CD4-positive, alpha-beta T cell (primary cell): ENCODE results near the gene PDE8A. TPM values are rescaled to one million over a fixed set of nuclear protein-coding genes. Genes with fewer than 3 reads are reported as not detected.

Experiments
- ATAC-seq: fragments of 200-7000 bp; cut with Tn5 transposase; one replicate; pipeline ENCODE4 v1.10.0; 2022; ENCODE audit warnings: mild to moderate bottlenecking; ENCODE audit not compliant: poor library complexity
- CTCF ChIA-PET: fragments of 350-600 bp; sonication (Branson Sonifier 250); formaldehyde crosslinking; loops from one replicate; lab custom pipeline; 2021; ENCODE audit warnings: antibody characterized with exemption, inconsistent platforms; lab: Charles Lee
- POLR2A ChIA-PET: fragments of 350-600 bp; sonication (Branson Sonifier 250); formaldehyde crosslinking; loops from one replicate; lab custom pipeline; 2021; ENCODE audit warnings: antibody characterized with exemption, inconsistent platforms; lab: Charles Lee
- DNase-seq, 14 experiments: peaks; one replicate each; pipeline ENCODE4 v3.0.0-alpha.2; 2013 to 2020; ENCODE audit warnings: mixed read lengths in 2 of 14
- H3K27ac ChIP-seq, 2 donors: one replicate each; pipeline versions ENCODE4 v1.5.1 to v1.7.0; 2013; ENCODE audit warnings: low read length in 2 of 2, low read depth in 1 of 2, mild to moderate bottlenecking in 1 of 2
- H3K27me3 ChIP-seq, 2 experiments: 1 replicate in 1 of 2; 2 replicates in 1 of 2; pipeline versions ENCODE4 v1.6.1 to v1.7.0; 2013; ENCODE audit warnings: low read length in 2 of 2, control low read depth in 1 of 2, mild to moderate bottlenecking in 1 of 2, moderate library complexity in 1 of 2; ENCODE audit not compliant: insufficient read depth in 2 of 2, control insufficient read depth in 1 of 2
- H3K36me3 ChIP-seq: one replicate; pipeline ENCODE4 v1.6.1; 2013; ENCODE audit warnings: low read length, control low read depth; ENCODE audit not compliant: insufficient read depth
- H3K4me1 ChIP-seq: one replicate; pipeline ENCODE4 v1.6.1; 2013; ENCODE audit warnings: low read length, control low read depth; ENCODE audit not compliant: insufficient read depth
- H3K4me3 ChIP-seq: one replicate; pipeline ENCODE4 v1.5.1; 2013; ENCODE audit warnings: mild to moderate bottlenecking, low read length, moderate library complexity
- H3K9me3 ChIP-seq, 2 experiments: 1 replicate in 1 of 2; 2 replicates in 1 of 2; pipeline versions ENCODE4 v1.6.1 to v1.7.0; 2013; ENCODE audit warnings: low read length in 2 of 2, mild to moderate bottlenecking in 2 of 2, control low read depth in 1 of 2, moderate library complexity in 1 of 2; ENCODE audit not compliant: control insufficient read depth in 1 of 2, insufficient read depth in 1 of 2
- H3K27ac Mint-ChIP-seq: one replicate; pipeline ENCODE4 v1.8.0; 2020; ENCODE audit warnings: mixed read lengths
- H3K27me3 Mint-ChIP-seq: one replicate; pipeline ENCODE4 v1.8.0; 2021; ENCODE audit warnings: mixed read lengths
- H3K36me3 Mint-ChIP-seq: one replicate; pipeline ENCODE4 v1.8.0; 2021; ENCODE audit warnings: low read depth, mixed read lengths
- H3K4me1 Mint-ChIP-seq: one replicate; pipeline ENCODE4 v1.8.0; 2021; ENCODE audit warnings: low read depth, mixed read lengths
- H3K4me3 Mint-ChIP-seq: one replicate; pipeline ENCODE4 v1.8.0; 2020; ENCODE audit warnings: mild to moderate bottlenecking, mixed read lengths
- H3K9me3 Mint-ChIP-seq: one replicate; pipeline ENCODE4 v1.8.0; 2020; ENCODE audit warnings: mixed read lengths
- intact Hi-C, 2 experiments: fragments of 100-400 bp; cut with DNase I in 1 of 2; cut with micrococcal nuclease in 1 of 2; formaldehyde crosslinking; loops; one replicate each; pipeline versions ENCODE4 v1.15.1 to v1.9.0; 2023 to 2025; cut with DNase I, micrococcal nuclease
- total RNA-seq, 174 experiments: library from RNA in 2 of 174; stranded (reverse) in 2 of 174; gene quantifications; one replicate each; pipeline ENCODE4 v1.2.3 and lab custom pipeline; 2021 to 2026
- TF ChIP-seq, protein P1 (sequence below): fragments of 200-600 bp; IDR thresholded peaks from one replicate; pipeline ENCODE4 v1.8.0; 2022; ENCODE audit warnings: antibody characterized with exemption, mild to moderate bottlenecking

PDE8A gene
- total RNA-seq, 2 experiments from 2014 or later, result 29.8 to 34.3 TPM

- Mint-ChIP-seq H3K9me3 (peaks cover 7% of the 10 kb centered on the region), H3K27me3 (no peaks in the 10 kb centered on the region), H3K4me1 (peaks cover 21% of the 10 kb centered on the region), H3K36me3 (peaks cover 47% of the 10 kb centered on the region), H3K4me3 (no peak overlapping the region), H3K27ac (no peak overlapping the region)
- ATAC-seq, result no peak
- Histone ChIP-seq H3K27ac (no peak overlapping the region), H3K4me1 (no peaks in the 10 kb centered on the region), H3K4me3 (no peak overlapping the region), H3K27me3 (no peaks in the 10 kb centered on the region), H3K36me3 (peaks cover 6% of the 10 kb centered on the region), H3K9me3 (peaks cover 0 to 6% of the 10 kb centered on the region in 2 experiments)
- DNase-seq, result no peak
- TF ChIP-seq, protein P1, sequence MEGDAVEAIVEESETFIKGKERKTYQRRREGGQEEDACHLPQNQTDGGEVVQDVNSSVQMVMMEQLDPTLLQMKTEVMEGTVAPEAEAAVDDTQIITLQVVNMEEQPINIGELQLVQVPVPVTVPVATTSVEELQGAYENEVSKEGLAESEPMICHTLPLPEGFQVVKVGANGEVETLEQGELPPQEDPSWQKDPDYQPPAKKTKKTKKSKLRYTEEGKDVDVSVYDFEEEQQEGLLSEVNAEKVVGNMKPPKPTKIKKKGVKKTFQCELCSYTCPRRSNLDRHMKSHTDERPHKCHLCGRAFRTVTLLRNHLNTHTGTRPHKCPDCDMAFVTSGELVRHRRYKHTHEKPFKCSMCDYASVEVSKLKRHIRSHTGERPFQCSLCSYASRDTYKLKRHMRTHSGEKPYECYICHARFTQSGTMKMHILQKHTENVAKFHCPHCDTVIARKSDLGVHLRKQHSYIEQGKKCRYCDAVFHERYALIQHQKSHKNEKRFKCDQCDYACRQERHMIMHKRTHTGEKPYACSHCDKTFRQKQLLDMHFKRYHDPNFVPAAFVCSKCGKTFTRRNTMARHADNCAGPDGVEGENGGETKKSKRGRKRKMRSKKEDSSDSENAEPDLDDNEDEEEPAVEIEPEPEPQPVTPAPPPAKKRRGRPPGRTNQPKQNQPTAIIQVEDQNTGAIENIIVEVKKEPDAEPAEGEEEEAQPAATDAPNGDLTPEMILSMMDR, result no peak
- intact Hi-C loops, result no loop called here
- ChIA-PET POLR2A (no interaction called here), CTCF (no interaction called here)
These were observed 80.9 kb downstream of the PDE8A start for GRCh38 chr15:85062560-85062959.

GRCh38 chr15:85063088-85063487 is 81.4 kb downstream of the PDE8A start:
- no peaks in the 10 kb centered on the region for H3K27me3 ChIP-seq
- no peaks in the 10 kb centered on the region for H3K4me1 ChIP-seq
- no peak for DNase-seq
- intact Hi-C loops, result loop anchor here in 1 of 2 experiments (1.0 kb wide), 1 partner anchor 28 kb away; no protein-coding TSS in a partner anchor
- Mint-ChIP-seq H3K4me1 (peaks cover 16% of the 10 kb centered on the region), H3K36me3 (peaks cover 47% of the 10 kb centered on the region), H3K9me3 (peaks cover 7% of the 10 kb centered on the region), H3K4me3 (no peak overlapping the region), H3K27me3 (no peaks in the 10 kb centered on the region), H3K27ac (no peak overlapping the region)
- peaks cover 9% of the 10 kb centered on the region for H3K36me3 ChIP-seq
- no peak overlapping the region for H3K4me3 ChIP-seq
- H3K9me3 ChIP-seq, result peaks cover 0 to 6% of the 10 kb centered on the region in 2 experiments
- CTCF ChIA-PET, result no interaction called here
- POLR2A ChIA-PET, result no interaction called here
- no peak overlapping the region for H3K27ac ChIP-seq
- TF ChIP-seq, protein P1, result no peak
- no peak for ATAC-seq

DNA sequence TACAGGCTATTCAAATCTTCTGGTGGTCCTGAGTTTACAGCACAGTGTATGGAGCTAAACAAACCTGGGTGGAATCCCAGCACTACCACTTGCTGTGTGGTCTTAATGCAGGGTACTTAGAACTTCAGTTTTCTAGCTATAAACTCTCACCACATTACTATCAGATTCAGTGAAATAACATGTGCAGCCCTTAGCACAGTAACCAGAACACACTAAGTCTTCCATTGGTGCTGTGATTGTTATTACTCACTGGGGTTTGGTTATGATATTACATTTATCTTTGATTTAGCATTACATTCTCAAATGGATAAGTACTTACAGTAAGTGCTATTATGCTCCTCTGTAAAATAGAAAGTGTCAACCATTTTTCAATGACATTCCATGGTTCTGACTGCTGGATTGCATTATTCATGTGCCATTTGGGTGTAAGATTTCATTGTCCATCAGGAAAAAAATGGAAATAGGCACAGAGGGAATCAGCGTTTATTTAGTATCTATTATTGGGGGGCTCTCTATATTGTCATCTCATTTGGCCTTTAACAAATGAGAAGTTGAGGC is 81.9 kb downstream of the PDE8A start:
- Mint-ChIP-seq H3K4me3 (no peak overlapping the region), H3K27me3 (no peaks in the 10 kb centered on the region), H3K4me1 (peaks cover 11% of the 10 kb centered on the region), H3K9me3 (peaks cover 7% of the 10 kb centered on the region), H3K27ac (no peak overlapping the region), H3K36me3 (peaks cover 47% of the 10 kb centered on the region)
- DNase-seq, result no peak
- CTCF ChIA-PET, result no interaction called here
- POLR2A ChIA-PET, result no interaction called here
- Histone ChIP-seq H3K27ac (no peak overlapping the region), H3K36me3 (peaks cover 9% of the 10 kb centered on the region), H3K9me3 (peaks cover 0 to 6% of the 10 kb centered on the region in 2 experiments), H3K4me1 (no peaks in the 10 kb centered on the region), H3K27me3 (no peaks in the 10 kb centered on the region), H3K4me3 (no peak overlapping the region)
- intact Hi-C loops, result loop anchor here in 1 of 2 experiments (1.0 kb wide), 1 partner anchor 28 kb away; no protein-coding TSS in a partner anchor
- TF ChIP-seq, protein P1, result no peak
- ATAC-seq, result no peak
